Liver (tissue), 9 donors: ENCODE data around the gene PUS10. TPM values are rescaled to one million over a fixed set of nuclear protein-coding genes. Genes with fewer than 3 reads are reported as not detected.
A peak's percentile ranks its signal among the peaks of the same experiment; 100 is the strongest.

ENCODE experiments used
- DNase-seq: peaks from one replicate; pipeline ENCODE4 v3.0.0-alpha.2; 2017; ENCODE audit warnings: low spot score
- H3K27ac ChIP-seq, 2 donors: one replicate each; pipeline ENCODE4 v1.7.0; 2013; ENCODE audit warnings: inconsistent platforms in 2 of 2, low read length in 2 of 2, control low read depth in 1 of 2, low read depth in 1 of 2, mild to moderate bottlenecking in 1 of 2
- H3K27me3 ChIP-seq, 4 donors: one replicate each; pipeline versions ENCODE4 v1.6.1 to v1.7.0; 2013; ENCODE audit warnings: low read length in 3 of 4, inconsistent platforms in 1 of 4, mild to moderate bottlenecking in 1 of 4, moderate library complexity in 1 of 4; ENCODE audit not compliant: control insufficient read depth in 4 of 4, insufficient read depth in 4 of 4
- H3K36me3 ChIP-seq, 4 donors: one replicate each; pipeline versions ENCODE4 v1.6.1 to v1.7.0; 2013; ENCODE audit warnings: low read length in 3 of 4, mild to moderate bottlenecking in 3 of 4, low read depth in 1 of 4, moderate library complexity in 1 of 4; ENCODE audit not compliant: control insufficient read depth in 4 of 4, insufficient read depth in 3 of 4
- H3K4me1 ChIP-seq, 4 donors: one replicate each; pipeline versions ENCODE4 v1.6.1 to v1.7.0; 2013; ENCODE audit warnings: low read length in 3 of 4, mild to moderate bottlenecking in 3 of 4, moderate library complexity in 1 of 4; ENCODE audit not compliant: control insufficient read depth in 4 of 4, insufficient read depth in 4 of 4
- H3K4me3 ChIP-seq, 3 donors: one replicate each; pipeline versions ENCODE4 v1.6.1 to v1.7.0; 2013; ENCODE audit warnings: low read length in 3 of 3, control low read depth in 1 of 3, low read depth in 1 of 3, mild to moderate bottlenecking in 1 of 3
- H3K9ac ChIP-seq, 2 donors: one replicate each; pipeline ENCODE4 v1.7.0; 2013; ENCODE audit warnings: low read length in 2 of 2, mild to moderate bottlenecking in 2 of 2, moderate library complexity in 2 of 2, control low read depth in 1 of 2, low read depth in 1 of 2
- H3K9me3 ChIP-seq, 4 donors: one replicate each; pipeline versions ENCODE4 v1.6.1 to v1.7.0; 2013; ENCODE audit warnings: low read length in 3 of 4; ENCODE audit not compliant: control insufficient read depth in 4 of 4
- EGR1 ChIP-seq, 2 donors: IDR thresholded peaks; 2 replicates each; pipeline ENCODE4 v1.6.1; 2016 to 2018; ENCODE audit warnings: antibody characterized with exemption in 2 of 2, low read depth in 2 of 2
- FOXA2 ChIP-seq: IDR thresholded peaks from 2 replicates; pipeline ENCODE4 v1.6.1; 2016; ENCODE audit warnings: antibody characterized with exemption
- GABPA ChIP-seq, 2 donors: IDR thresholded peaks in 1 of 2; conservative IDR thresholded peaks in 1 of 2; 2 replicates each; pipeline ENCODE4 v1.6.1; 2016; ENCODE audit warnings: antibody characterized with exemption in 2 of 2, mild to moderate bottlenecking in 1 of 2, moderate library complexity in 1 of 2
- HNF4A ChIP-seq, 2 donors: conservative IDR thresholded peaks; 2 replicates each; pipeline ENCODE4 v1.6.1; 2016; ENCODE audit warnings: antibody characterized with exemption in 2 of 2, mild to moderate bottlenecking in 2 of 2
- HNF4G ChIP-seq: IDR thresholded peaks from 2 replicates; pipeline ENCODE4 v1.6.1; 2016; ENCODE audit warnings: antibody characterized with exemption
- JUND ChIP-seq, 2 donors: IDR thresholded peaks; 2 replicates each; pipeline ENCODE4 v1.6.1; 2016; ENCODE audit warnings: antibody characterized with exemption in 2 of 2
- RAD21 ChIP-seq, 2 donors: IDR thresholded peaks; 2 replicates each; pipeline ENCODE4 v1.6.1; 2016; ENCODE audit warnings: antibody characterized with exemption in 2 of 2, mild to moderate bottlenecking in 2 of 2
- RXRA ChIP-seq, 2 donors: IDR thresholded peaks; 2 replicates each; pipeline ENCODE4 v1.6.1; 2017 to 2018; ENCODE audit warnings: antibody characterized with exemption in 2 of 2, mild to moderate bottlenecking in 1 of 2
- SP1 ChIP-seq: IDR thresholded peaks from 2 replicates; pipeline ENCODE4 v1.6.1; 2018; ENCODE audit warnings: antibody characterized with exemption, mild to moderate bottlenecking
- TAF1 ChIP-seq: conservative IDR thresholded peaks from 2 replicates; pipeline ENCODE4 v1.6.1; 2016; ENCODE audit warnings: antibody characterized with exemption, mild to moderate bottlenecking
- YY1 ChIP-seq: IDR thresholded peaks from 2 replicates; pipeline ENCODE4 v1.6.1; 2016; ENCODE audit warnings: antibody characterized with exemption, mild to moderate bottlenecking
- WGBS: extraction: QIAGEN DNeasy Blood & Tissue Kit; methylation state at CpG from one replicate; pipeline ENCODE4 v1.1.7; 2013; 5-methylcytosine and 5-hydroxymethylcytosine counted together
- polyA plus RNA-seq, 2 donors: library from polyadenylated mRNA; stranded (reverse) in 1 of 2; unstranded in 1 of 2; fragments of 200-250 nt in 1 of 2; fragments of >200 nt in 1 of 2; fragmentation: Nextera tagmentation in 1 of 2; extraction: Ambion mirVana in 1 of 2; gene quantifications; one replicate each; pipeline versions ENCODE4 v1.2.1 to v1.2.3, GENCODE V29; 2013 to 2015
- total RNA-seq, 2 donors: library from RNA; depleted of rRNA; stranded (reverse); fragments of >200 nt; gene quantifications; one replicate each; pipeline ENCODE4 v1.2.3, GENCODE V29; 2014
- TF ChIP-seq, protein P1 (sequence below): IDR thresholded peaks from 2 replicates; pipeline ENCODE4 v1.6.1; 2016; ENCODE audit warnings: antibody characterized with exemption
- TF ChIP-seq, protein P2 (sequence below): IDR thresholded peaks from 2 replicates; pipeline ENCODE4 v1.6.1; 2016; ENCODE audit warnings: antibody characterized with exemption, mild to moderate bottlenecking
- TF ChIP-seq, protein P3 (sequence below): IDR thresholded peaks from 2 replicates; pipeline ENCODE4 v1.6.1; 2016; ENCODE audit warnings: antibody characterized with exemption
- TF ChIP-seq, protein P4 (sequence below): IDR thresholded peaks from 2 replicates; pipeline ENCODE4 v1.6.1; 2016; ENCODE audit warnings: antibody characterized with exemption
- donor health status: healthy.
- donor health status: healthy.
- donor health status: healthy.
- donor health status: healthy.
- donor health status: healthy.

The PUS10 gene
- total and polyA plus RNA-seq, 4 donors = 4.3 to 19.6 (median 6.4) TPM

DNA sequence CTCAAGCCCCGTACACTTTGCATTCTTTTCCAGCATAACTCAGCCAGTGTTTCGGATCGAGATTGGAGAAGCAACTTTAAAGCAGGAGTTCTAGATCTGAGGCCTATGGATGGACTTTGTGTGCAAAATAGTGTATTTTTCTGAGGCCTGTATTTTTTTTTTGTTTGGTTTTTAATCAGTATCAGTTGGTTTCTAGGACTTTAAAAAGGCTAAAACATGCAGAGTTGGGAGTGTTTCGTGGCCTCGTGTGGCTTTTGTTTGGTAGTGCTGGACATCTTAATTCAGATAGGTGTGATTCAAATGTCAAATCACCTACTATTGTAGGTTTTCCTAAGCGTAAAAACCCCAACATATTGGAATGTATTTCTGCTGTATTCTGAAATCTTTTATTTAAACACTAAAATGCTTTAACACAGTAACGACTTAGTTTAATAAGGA lies 282 bp upstream of the PUS10 start:
- H3K27me3 ChIP-seq = no peaks in the 10 kb centered on the region
- peak overlapping the region; percentile 64 to 92 for H3K9ac ChIP-seq
- peak overlapping the region; percentile 97 for H3K27ac ChIP-seq
- no peak for DNase-seq
- no peaks in the 10 kb centered on the region for H3K36me3 ChIP-seq
- H3K4me1 ChIP-seq = peaks cover 7 to 20% (median 15%) of the 10 kb centered on the region in 4 donors
- TF ChIP-seq, protein P1, sequence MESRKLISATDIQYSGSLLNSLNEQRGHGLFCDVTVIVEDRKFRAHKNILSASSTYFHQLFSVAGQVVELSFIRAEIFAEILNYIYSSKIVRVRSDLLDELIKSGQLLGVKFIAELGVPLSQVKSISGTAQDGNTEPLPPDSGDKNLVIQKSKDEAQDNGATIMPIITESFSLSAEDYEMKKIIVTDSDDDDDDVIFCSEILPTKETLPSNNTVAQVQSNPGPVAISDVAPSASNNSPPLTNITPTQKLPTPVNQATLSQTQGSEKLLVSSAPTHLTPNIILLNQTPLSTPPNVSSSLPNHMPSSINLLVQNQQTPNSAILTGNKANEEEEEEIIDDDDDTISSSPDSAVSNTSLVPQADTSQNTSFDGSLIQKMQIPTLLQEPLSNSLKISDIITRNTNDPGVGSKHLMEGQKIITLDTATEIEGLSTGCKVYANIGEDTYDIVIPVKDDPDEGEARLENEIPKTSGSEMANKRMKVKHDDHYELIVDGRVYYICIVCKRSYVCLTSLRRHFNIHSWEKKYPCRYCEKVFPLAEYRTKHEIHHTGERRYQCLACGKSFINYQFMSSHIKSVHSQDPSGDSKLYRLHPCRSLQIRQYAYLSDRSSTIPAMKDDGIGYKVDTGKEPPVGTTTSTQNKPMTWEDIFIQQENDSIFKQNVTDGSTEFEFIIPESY = no peak
- TF ChIP-seq, protein P2, sequence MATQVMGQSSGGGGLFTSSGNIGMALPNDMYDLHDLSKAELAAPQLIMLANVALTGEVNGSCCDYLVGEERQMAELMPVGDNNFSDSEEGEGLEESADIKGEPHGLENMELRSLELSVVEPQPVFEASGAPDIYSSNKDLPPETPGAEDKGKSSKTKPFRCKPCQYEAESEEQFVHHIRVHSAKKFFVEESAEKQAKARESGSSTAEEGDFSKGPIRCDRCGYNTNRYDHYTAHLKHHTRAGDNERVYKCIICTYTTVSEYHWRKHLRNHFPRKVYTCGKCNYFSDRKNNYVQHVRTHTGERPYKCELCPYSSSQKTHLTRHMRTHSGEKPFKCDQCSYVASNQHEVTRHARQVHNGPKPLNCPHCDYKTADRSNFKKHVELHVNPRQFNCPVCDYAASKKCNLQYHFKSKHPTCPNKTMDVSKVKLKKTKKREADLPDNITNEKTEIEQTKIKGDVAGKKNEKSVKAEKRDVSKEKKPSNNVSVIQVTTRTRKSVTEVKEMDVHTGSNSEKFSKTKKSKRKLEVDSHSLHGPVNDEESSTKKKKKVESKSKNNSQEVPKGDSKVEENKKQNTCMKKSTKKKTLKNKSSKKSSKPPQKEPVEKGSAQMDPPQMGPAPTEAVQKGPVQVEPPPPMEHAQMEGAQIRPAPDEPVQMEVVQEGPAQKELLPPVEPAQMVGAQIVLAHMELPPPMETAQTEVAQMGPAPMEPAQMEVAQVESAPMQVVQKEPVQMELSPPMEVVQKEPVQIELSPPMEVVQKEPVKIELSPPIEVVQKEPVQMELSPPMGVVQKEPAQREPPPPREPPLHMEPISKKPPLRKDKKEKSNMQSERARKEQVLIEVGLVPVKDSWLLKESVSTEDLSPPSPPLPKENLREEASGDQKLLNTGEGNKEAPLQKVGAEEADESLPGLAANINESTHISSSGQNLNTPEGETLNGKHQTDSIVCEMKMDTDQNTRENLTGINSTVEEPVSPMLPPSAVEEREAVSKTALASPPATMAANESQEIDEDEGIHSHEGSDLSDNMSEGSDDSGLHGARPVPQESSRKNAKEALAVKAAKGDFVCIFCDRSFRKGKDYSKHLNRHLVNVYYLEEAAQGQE = no peak
- TF ChIP-seq RAD21 (IDR thresholded peaks at IDR 0.05) (peak in 1 of 2 donors; percentile 44), YY1 (peak; percentile 3), SP1 (no peak), GABPA (IDR thresholded peaks at IDR 0.05 in 1 of 2, conservative IDR thresholded peaks at IDR 0.05 in 1 of 2) (peak in 1 of 2 donors; percentile 39), FOXA2 (no peak), JUND (IDR thresholded peaks at IDR 0.05) (no peak), EGR1 (IDR thresholded peaks at IDR 0.05; ENCODE audit: low read depth in 2 of 2) (no peak), HNF4G (no peak), TAF1 (peak; percentile 81), HNF4A (conservative IDR thresholded peaks at IDR 0.05) (no peak)
- TF ChIP-seq, protein P3, sequence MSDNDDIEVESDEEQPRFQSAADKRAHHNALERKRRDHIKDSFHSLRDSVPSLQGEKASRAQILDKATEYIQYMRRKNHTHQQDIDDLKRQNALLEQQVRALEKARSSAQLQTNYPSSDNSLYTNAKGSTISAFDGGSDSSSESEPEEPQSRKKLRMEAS = no peak
- WGBS = under 1% methylated on average over 7 of the region's 7 CpGs
- H3K9me3 ChIP-seq = no peaks in the 10 kb centered on the region
- H3K4me3 ChIP-seq = peak overlapping the region; percentile 68 to 94 (median 83)

DNA sequence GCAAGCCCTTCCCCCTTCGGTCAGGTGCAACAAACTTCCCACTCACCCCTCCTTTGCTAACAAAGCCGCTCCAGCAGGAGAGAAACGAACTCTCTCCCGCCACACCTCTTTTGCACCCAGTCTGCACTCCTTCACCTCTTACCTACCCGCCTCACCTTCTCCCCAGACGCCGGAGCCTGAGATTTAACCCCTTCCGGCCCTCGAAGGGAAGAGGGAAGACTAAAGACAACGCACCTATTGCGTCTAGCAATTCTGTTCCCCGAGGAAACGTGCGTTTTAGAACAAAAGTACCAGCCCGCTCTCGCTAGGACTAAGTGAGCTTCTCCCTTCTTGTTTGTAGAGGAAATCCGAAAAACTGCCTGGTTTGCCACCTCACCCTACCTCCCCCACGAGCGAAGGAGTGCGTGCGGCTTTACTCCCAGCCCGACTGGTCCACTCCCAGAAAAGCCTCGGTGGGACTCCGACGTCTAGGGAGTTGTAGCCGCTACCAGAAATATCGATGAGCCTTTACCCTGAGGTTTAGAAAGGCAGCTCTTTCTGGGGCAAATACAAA lies 976 bp downstream of the PUS10 start:
- Histone ChIP-seq H3K36me3 (no peaks in the 10 kb centered on the region), H3K9ac (peak overlapping the region; percentile 71 to 80), H3K27me3 (no peaks in the 10 kb centered on the region), H3K27ac (peak overlapping the region; percentile 97), H3K4me1 (peaks cover 7 to 21% (median 15%) of the 10 kb centered on the region in 4 donors), H3K4me3 (peak overlapping the region; percentile 68 to 94 (median 83)), H3K9me3 (no peaks in the 10 kb centered on the region)
- peak; percentile 76 for DNase-seq
- TF ChIP-seq FOXA2 (no peak), RAD21 (IDR thresholded peaks at IDR 0.05) (peak in 1 of 2 donors; percentile 2), TAF1 (no peak), SP1 (no peak), RXRA (IDR thresholded peaks at IDR 0.05) (peak in 1 of 2 donors; percentile 56), HNF4A (conservative IDR thresholded peaks at IDR 0.05) (peak; percentile 7 to 57), EGR1 (IDR thresholded peaks at IDR 0.05; ENCODE audit: low read depth in 2 of 2) (no peak), JUND (IDR thresholded peaks at IDR 0.05) (peak in 1 of 2 donors; percentile 35)
- TF ChIP-seq, protein P4, sequence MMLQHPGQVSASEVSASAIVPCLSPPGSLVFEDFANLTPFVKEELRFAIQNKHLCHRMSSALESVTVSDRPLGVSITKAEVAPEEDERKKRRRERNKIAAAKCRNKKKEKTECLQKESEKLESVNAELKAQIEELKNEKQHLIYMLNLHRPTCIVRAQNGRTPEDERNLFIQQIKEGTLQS = peak; percentile 47
- under 1% methylated on average over 27 of the region's 27 CpGs for WGBS
